GM19372 (cell line): ENCODE results near the gene ECT2L.
A peak's percentile ranks its signal among the peaks of the same experiment; 100 is the strongest.

Experiments used
- ATAC-seq: cut with Tn5 transposase; IDR thresholded peaks from one replicate; pipeline ENCODE4 v1.9.1; 2021; ENCODE audit warnings: mild to moderate bottlenecking, low read depth, moderate library complexity; ENCODE audit not compliant: unreplicated experiment

ECT2L gene

GRCh38 chr6:138805016-138805765 lies 9.3 kb downstream of the ECT2L start:
- ATAC-seq, result no peak

- ATAC-seq, result no peak
These were observed 11.0 kb downstream of the ECT2L start for GRCh38 chr6:138806889-138807288.

GRCh38 chr6:138809677-138810076 lies 13.8 kb downstream of the ECT2L start:
- ATAC-seq, result no peak

GRCh38 chr6:138811866-138812265 lies 16.0 kb downstream of the ECT2L start:
- ATAC-seq, result no peak

GRCh38 chr6:138814179-138814834 lies 18.4 kb downstream of the ECT2L start:
- no peak for ATAC-seq

GRCh38 chr6:138815221-138815620 lies 19.3 kb downstream of the ECT2L start:
- ATAC-seq, result no peak

GRCh38 chr6:138815797-138816528 lies 20.1 kb downstream of the ECT2L start:
- peak; percentile 61 for ATAC-seq

- ATAC-seq, result no peak
These were observed 21.9 kb downstream of the ECT2L start for GRCh38 chr6:138817799-138818198.

- peak; percentile 50 for ATAC-seq
These were observed 22.8 kb downstream of the ECT2L start for GRCh38 chr6:138818496-138819194.

GRCh38 chr6:138821519-138821918 lies 25.6 kb downstream of the ECT2L start:
- ATAC-seq, result no peak

GRCh38 chr6:138824482-138825144 lies 28.7 kb downstream of the ECT2L start:
- no peak for ATAC-seq

- no peak for ATAC-seq
These were observed 34.4 kb downstream of the ECT2L start for GRCh38 chr6:138830248-138830647.

- ATAC-seq, result no peak
These were observed 36.3 kb downstream of the ECT2L start for GRCh38 chr6:138832182-138832581.

- ATAC-seq, result no peak
These were observed 38.1 kb downstream of the ECT2L start for GRCh38 chr6:138833816-138834539.

- ATAC-seq, result no peak
These were observed 41.4 kb downstream of the ECT2L start for GRCh38 chr6:138837246-138837645.

- ATAC-seq, result no peak
These were observed 48.3 kb downstream of the ECT2L start for GRCh38 chr6:138844192-138844591.

GRCh38 chr6:138847884-138848283 lies 52.0 kb downstream of the ECT2L start:
- no peak for ATAC-seq

- no peak for ATAC-seq
These were observed 52.6 kb downstream of the ECT2L start for GRCh38 chr6:138848461-138848860.

GRCh38 chr6:138849791-138850190 lies 53.9 kb downstream of the ECT2L start:
- ATAC-seq, result no peak

GRCh38 chr6:138856654-138857053 lies 60.8 kb downstream of the ECT2L start:
- no peak for ATAC-seq
